Activated T-helper 2 cell treated with anti-CD3 and anti-CD28 coated beads, Interferon-gamma antibody, Interleukin-2, Interleukin-4, amounts not matched to agents 10 μg/mL and 5 μg/mL and 100 μg/mL, durations not matched to agents 14 hours and 24 hours and 36 hours (primary cell): ENCODE results near the gene APBA2. TPM values are rescaled to one million over a fixed set of nuclear protein-coding genes. Genes with fewer than 3 reads are reported as not detected.

Experiments used
- DNase-seq: peaks from one replicate; pipeline ENCODE4 v3.0.0; 2021; ENCODE audit warnings: low spot score
- H3K27ac Mint-ChIP-seq: one replicate; pipeline ENCODE4 v1.8.0; 2021; ENCODE audit warnings: mixed read lengths
- H3K27me3 Mint-ChIP-seq: one replicate; pipeline ENCODE4 v1.8.0; 2021; ENCODE audit warnings: low read depth, mixed read lengths
- H3K36me3 Mint-ChIP-seq: one replicate; pipeline ENCODE4 v1.8.0; 2021; ENCODE audit warnings: low read depth, mixed read lengths
- H3K4me1 Mint-ChIP-seq: one replicate; pipeline ENCODE4 v1.8.0; 2021; ENCODE audit warnings: low read depth, mixed read lengths
- H3K4me3 Mint-ChIP-seq: one replicate; pipeline ENCODE4 v1.8.0; 2021; ENCODE audit warnings: low read depth, mild to moderate bottlenecking, moderate library complexity, mixed read lengths
- H3K9me3 Mint-ChIP-seq: one replicate; pipeline ENCODE4 v1.8.0; 2021; ENCODE audit warnings: mixed read lengths
- intact Hi-C: fragments of 100-400 bp; cut with micrococcal nuclease; formaldehyde crosslinking; loops from one replicate; pipeline ENCODE4 v1.15.1; 2023
- total RNA-seq: library from RNA; stranded (reverse); gene quantifications from 2 replicates; pipeline ENCODE4 v1.2.3, GENCODE V29; 2022

The APBA2 gene
- total RNA-seq, 1 donor from 2014 or later, result 1.2 TPM

DNA sequence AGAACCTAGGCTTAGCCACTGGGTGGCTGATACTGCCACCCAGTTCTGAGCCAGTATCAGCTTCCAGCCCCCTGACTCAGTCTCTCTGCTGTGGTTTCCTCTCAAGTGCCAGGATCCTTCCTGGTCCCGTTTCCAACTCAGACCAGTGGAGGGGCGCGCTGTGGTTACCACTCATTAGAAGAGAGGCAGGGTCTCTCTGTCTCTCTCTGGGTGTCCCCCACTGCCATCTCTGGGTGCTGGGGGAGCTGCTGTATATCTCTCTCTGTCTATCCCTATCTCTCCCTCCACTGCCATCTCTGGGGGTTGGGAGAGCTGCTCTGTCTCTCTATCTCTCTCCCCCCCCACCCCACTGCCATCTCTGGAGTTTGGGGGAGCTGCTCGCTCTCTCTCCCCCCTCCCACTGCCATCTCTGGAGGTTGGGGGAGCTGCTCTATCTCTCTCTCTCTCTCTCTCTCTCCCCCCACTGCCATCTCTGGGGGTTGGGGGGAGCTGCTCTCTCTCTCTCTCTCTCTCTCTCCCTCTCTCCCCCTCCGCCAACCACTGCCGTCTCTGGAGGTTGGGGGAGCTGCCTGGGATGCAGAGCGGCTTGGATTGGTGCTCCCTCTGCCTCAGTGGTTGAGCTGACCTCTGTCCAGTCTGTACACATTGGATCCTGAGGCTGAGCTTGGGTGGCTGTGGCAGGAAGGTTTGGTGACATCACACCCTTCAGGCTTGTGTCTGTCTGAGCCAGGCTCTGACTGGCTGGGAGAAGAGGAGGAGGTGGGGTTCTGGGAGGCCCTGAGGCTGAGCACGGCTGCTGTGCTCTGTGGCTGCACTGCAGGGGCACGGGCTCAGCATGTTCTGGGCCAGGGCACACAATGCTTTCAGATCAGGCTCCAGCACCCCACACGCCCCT is 98.9 kb downstream of the APBA2 start:
- no peaks in the 10 kb centered on the region for H3K4me1 Mint-ChIP-seq

DNA sequence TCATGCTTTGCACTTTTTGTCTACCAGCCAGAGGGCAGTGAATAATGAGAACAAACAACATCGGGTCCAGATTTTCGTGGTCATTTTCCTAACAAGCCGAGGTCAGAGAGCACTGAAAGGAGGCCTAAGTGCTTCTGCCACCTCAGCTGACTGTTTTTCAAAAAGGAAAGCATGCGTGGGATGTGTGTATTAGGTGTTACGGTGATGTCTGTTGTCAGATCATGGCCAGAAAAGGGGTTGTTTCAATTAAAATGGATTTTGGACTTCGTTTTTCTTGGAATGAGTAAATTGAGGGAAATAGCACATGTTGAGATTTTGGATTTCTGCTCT is 99.5 kb downstream of the APBA2 start:
- Mint-ChIP-seq H3K36me3 (no peaks in the 10 kb centered on the region), H3K27me3 (no peaks in the 10 kb centered on the region), H3K9me3 (no peaks in the 10 kb centered on the region), H3K4me1 (no peaks in the 10 kb centered on the region), H3K4me3 (no peak overlapping the region), H3K27ac (no peak overlapping the region)
- intact Hi-C loops, result no loop called here
- DNase-seq, result no peak

More for the DNA sequence above, 98.9 kb downstream of the APBA2 start:
- no peaks in the 10 kb centered on the region for H3K36me3 Mint-ChIP-seq
- no peaks in the 10 kb centered on the region for H3K27me3 Mint-ChIP-seq
- intact Hi-C loops, result no loop called here
- no peak for DNase-seq
- H3K27ac Mint-ChIP-seq, result no peak overlapping the region
- no peak overlapping the region for H3K4me3 Mint-ChIP-seq
- H3K9me3 Mint-ChIP-seq, result no peaks in the 10 kb centered on the region

DNA sequence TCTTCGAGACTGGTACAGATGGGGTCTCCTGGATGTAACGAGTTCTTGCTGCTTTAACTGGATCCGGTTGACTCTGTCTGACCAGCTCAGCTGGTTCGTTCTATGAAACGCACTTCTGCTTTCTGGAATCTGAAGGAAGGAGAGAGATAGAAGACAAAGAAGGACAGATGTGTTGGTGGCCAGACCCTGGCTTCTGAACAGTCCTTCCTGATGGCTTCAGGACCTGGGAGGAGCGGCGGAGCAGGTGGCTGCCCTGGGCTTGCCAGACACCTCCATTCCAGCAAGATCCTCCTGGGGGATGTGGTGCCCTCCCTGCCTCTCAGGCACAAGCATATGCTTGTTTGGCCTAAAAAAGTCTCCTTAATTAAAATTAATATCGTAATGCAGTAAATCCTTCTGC is 99.9 kb downstream of the APBA2 start:
- Mint-ChIP-seq H3K36me3 (no peaks in the 10 kb centered on the region), H3K4me1 (no peaks in the 10 kb centered on the region), H3K27ac (no peak overlapping the region), H3K27me3 (no peaks in the 10 kb centered on the region), H3K4me3 (no peak overlapping the region), H3K9me3 (no peaks in the 10 kb centered on the region)
- no peak for DNase-seq
- intact Hi-C loops, result no loop called here

DNA sequence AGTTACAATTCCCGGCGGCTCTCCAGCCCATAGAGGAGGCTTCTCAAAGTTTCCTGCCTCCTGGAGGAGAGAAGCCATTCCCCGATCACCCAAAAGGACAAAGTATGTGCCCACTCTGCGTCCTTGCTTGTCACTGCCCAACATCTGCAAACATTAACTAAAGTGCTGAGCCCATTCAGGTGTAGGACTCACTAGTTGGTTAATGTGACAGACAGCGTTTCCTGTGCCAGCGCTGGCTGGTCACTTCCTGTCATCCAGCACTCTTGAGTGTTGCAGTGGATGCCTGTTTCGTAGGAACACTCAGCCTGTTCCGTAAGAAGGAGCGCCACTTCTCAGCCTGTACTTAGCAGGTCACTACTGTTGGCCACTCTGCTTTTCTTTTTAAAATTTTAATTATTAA is 100.3 kb downstream of the APBA2 start:
- DNase-seq, result no peak

DNA sequence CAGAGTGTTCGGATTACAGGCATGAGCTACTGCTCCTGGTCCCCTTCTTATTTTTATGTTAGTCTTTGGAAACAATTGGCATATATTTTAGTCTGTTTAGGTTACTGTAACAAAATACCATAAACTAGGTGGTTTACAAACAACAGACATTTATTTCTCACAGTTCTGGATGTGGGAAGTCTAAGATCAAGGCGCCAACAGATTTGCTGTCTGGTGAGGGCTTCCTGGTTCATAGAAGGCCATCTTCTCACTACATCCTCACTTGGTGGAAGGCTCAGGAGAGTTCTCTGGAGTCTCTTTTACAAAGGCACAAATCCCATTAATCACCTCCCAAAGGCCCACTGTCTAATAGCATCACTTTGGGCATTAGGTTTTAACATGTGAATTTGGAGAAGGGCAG is 101.0 kb downstream of the APBA2 start:
- no peak for DNase-seq
- no peak overlapping the region for H3K4me3 Mint-ChIP-seq
- no peaks in the 10 kb centered on the region for H3K4me1 Mint-ChIP-seq
- intact Hi-C loops, result no loop called here
- H3K9me3 Mint-ChIP-seq, result no peaks in the 10 kb centered on the region
- H3K27me3 Mint-ChIP-seq, result no peaks in the 10 kb centered on the region
- no peaks in the 10 kb centered on the region for H3K36me3 Mint-ChIP-seq
- no peak overlapping the region for H3K27ac Mint-ChIP-seq

More for the DNA sequence above, 100.3 kb downstream of the APBA2 start:
- intact Hi-C loops, result no loop called here
- H3K27me3 Mint-ChIP-seq, result no peaks in the 10 kb centered on the region
- no peaks in the 10 kb centered on the region for H3K4me1 Mint-ChIP-seq
- no peaks in the 10 kb centered on the region for H3K9me3 Mint-ChIP-seq
- no peaks in the 10 kb centered on the region for H3K36me3 Mint-ChIP-seq
- no peak overlapping the region for H3K27ac Mint-ChIP-seq
- no peak overlapping the region for H3K4me3 Mint-ChIP-seq

DNA sequence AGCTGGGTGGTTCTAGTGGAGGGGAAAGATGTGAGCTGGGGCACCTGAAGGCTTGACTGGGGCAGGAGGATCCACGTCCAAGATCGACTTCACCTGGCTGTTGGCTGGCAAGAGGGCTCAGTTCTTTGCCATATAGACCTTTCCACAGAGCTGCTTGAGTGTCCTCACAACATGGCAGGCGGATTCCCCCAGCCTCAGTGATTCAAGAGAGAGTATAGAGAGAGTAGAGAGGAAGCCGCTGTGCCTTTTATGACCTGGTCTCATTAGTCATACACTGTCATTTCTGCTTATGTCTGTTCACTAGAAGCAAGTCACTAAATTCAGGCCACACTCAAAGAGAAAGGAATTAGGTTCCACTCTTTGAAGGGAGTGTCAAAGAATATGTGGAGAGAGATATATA is 101.6 kb downstream of the APBA2 start:
- intact Hi-C loops, result no loop called here
- H3K36me3 Mint-ChIP-seq, result no peaks in the 10 kb centered on the region
- H3K27me3 Mint-ChIP-seq, result no peaks in the 10 kb centered on the region
- H3K4me3 Mint-ChIP-seq, result no peak overlapping the region
- no peaks in the 10 kb centered on the region for H3K9me3 Mint-ChIP-seq
- H3K4me1 Mint-ChIP-seq, result no peaks in the 10 kb centered on the region
- H3K27ac Mint-ChIP-seq, result no peak overlapping the region
- DNase-seq, result no peak

DNA sequence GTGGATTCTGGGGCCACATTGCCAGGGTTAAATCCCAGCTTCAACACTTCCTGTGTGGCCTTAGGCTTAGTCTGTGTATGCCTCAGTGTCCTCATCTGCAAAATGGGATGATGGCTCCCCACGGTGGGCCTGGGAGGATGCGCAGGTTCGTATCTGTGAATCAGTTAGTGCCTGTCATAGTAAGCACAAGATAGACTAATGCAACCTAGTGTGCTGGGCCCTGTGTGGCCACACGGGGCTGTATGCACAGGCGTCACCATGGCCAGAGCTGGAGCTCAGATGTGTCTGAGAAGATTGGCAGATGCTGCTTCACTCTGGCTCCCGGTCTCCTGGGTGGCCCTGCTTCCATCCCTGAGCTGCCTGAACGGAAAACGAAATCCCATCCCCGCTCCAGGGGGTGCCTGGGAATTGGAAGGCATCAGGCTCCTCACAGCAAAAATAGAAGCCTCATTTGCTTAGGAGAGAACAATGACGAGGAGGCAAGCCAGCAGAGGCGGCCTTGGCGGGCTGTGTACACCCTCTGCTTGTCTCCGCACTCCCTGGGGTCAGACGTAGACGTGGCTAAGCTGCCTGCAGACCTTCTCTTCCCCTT is 103.6 kb downstream of the APBA2 start:
- no peak for DNase-seq
- Mint-ChIP-seq H3K4me1 (peaks cover 5% of the 10 kb centered on the region), H3K27ac (no peak overlapping the region), H3K4me3 (no peak overlapping the region), H3K36me3 (no peaks in the 10 kb centered on the region), H3K27me3 (no peaks in the 10 kb centered on the region), H3K9me3 (no peaks in the 10 kb centered on the region)
- intact Hi-C loops, result no loop called here

DNA sequence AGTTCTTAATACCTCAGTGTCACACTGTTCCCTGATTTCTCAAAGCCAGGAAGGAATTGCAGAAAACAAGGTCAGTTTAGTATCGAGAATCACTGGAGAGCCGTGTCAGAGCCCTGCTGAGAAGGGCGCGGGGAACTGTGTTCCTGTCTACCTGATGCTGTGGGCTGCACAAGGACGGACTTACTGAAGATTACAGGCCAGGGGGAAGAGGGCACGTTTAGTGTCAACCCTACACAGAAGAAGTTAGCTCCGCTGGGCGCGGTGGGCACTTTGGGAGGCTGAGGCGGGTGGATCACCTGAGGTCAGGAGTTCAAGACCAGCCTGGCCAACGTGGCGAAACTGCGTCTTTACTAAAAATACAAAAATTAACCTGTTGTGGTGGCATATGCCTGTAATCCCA is 104.1 kb downstream of the APBA2 start:
- Mint-ChIP-seq H3K4me3 (no peak overlapping the region), H3K36me3 (no peaks in the 10 kb centered on the region), H3K9me3 (no peaks in the 10 kb centered on the region), H3K27me3 (no peaks in the 10 kb centered on the region), H3K27ac (no peak overlapping the region), H3K4me1 (peaks cover 5% of the 10 kb centered on the region)
- DNase-seq, result no peak
- intact Hi-C loops, result loop anchor here (5.0 to 10.0 kb wide), 2 partner anchors 57 to 105 kb away; no protein-coding TSS in a partner anchor

DNA sequence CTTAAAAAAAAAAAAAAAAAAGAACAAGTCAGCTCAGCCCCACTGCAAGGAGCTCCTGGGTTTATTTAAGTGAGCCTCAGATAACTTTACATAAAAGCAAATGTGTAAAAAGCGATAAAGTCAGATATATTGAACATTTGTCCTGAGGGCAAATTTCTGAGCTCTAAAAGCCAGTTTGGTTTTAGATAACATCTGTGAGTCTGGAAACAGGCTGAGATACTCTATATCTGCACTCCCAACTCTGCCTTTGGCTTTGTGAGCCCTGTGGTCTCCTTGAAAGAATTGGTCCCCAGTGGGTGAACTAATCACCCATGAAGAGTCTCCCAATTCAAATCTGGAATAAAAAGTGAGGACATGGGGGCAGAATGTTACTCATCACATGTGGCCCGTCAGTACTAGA is 104.6 kb downstream of the APBA2 start:
- no peaks in the 10 kb centered on the region for H3K36me3 Mint-ChIP-seq
- H3K4me3 Mint-ChIP-seq, result no peak overlapping the region
- H3K4me1 Mint-ChIP-seq, result peaks cover 5% of the 10 kb centered on the region
- no peak overlapping the region for H3K27ac Mint-ChIP-seq
- no peaks in the 10 kb centered on the region for H3K27me3 Mint-ChIP-seq
- DNase-seq, result no peak
- H3K9me3 Mint-ChIP-seq, result no peaks in the 10 kb centered on the region
- intact Hi-C loops, result loop anchor here (5.0 to 10.0 kb wide), 2 partner anchors 57 to 104 kb away; no protein-coding TSS in a partner anchor

DNA sequence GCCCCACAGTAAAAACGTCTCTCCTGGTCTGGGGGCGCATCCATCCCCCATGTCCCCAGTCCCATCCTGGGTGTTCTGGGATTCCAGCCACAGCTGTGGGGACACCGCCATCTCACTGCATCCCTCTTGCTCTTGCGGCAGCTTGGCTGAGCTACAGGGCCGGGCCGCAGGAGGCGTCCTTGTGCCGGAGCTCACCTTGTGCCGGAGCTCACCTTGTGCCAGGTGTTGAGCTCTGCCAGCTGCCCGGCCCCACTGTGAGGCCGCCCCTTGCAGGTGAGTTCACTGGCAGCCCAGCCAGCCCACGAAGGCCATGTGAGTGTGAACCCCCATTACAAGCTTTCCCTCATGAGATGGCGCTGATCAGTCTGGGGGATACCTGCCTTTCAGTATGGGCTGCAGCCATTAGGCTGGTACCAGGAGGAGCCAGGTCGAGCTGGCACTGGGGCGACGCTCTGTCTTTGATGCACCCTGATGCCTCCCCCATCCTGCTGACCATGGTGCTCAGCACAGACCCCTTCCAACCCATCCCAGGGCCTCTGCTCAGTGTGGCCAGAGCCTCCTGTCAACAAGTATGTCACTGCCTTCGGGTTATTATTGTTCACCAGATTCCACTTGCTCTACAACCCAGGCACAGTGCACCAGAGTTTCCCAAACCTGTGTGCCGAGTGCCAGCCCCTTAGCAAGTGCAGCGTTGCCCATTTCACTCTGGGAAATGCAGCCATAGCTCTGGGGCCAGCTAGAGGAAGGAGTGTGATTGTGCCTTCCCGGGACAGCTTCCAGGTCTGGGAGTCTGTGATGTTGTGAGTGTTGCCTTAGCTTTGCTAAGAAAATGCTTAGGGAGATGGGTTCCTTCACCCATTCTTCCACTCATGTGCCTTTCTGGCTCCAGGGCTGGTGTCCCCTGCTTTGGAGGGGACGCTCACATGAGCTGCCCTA is 105.7 kb downstream of the APBA2 start:
- H3K4me1 Mint-ChIP-seq, result peaks cover 5% of the 10 kb centered on the region

DNA sequence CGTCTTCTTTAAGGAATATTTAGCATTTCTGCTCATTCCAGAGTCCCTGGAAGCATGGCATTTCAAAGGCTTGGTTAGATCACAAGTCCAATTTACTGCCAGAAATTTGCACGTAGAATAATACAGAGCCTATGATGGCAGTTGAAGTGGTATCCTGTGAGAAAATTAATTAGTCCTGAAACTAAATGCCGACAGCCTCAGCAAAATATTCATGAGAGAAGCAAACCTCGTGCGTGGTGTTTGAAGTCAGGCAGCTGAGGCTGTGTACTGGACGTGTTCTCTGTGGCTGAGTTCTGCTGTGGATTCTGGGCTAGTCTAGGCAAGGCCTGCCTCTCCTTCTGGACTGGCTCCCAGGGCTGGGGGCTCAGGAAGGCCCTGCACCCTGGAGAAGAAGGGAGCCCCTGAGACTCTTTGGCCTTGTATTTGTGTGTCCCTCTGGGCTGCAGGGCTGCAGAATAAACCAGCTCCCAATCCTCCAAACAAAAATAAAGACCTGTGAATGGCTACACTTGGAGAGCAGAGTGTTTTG is 106.6 kb downstream of the APBA2 start:
- H3K9me3 Mint-ChIP-seq, result no peaks in the 10 kb centered on the region

More for the DNA sequence above, 105.7 kb downstream of the APBA2 start:
- intact Hi-C loops, result loop anchor here (5.0 to 10.0 kb wide), 2 partner anchors 56 to 103 kb away; no protein-coding TSS in a partner anchor
- Mint-ChIP-seq H3K27me3 (no peaks in the 10 kb centered on the region), H3K9me3 (no peaks in the 10 kb centered on the region), H3K27ac (no peak overlapping the region), H3K4me3 (no peak overlapping the region), H3K36me3 (no peaks in the 10 kb centered on the region)
- no peak for DNase-seq

DNA sequence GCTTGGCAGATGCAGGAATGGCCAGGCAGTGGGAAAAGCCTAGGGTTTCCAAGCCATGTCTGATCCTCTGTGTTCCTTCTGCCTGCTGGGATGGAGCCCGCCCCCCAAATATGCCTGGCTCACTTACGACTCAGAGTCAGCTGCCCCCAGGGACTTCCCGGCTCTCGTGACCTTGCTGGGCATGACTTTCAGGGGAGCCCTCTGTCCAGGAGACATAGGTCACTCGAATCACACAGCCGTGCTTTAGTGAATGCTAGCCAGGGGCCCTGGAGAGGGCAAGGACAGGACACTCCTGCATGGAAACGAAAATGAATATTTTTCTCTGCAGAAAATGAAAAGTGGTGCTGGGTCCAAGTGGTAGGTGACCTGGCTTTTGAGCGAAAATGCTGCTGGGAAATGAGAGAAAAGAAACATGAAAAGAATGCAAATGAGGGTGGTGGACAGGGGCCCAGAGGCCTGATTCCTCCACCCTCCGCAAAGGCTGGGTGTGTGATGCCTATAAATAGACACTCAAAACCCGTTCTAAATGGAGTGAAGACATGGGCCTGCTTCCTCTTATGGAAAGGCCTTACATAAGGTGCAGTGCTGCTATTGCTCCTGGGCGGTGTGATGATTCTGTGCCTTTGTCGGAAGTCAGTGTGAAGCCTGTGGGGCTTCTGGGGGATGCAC is 107.4 kb downstream of the APBA2 start:
- intact Hi-C loops, result loop anchor here (5.0 to 10.0 kb wide), 2 partner anchors 54 to 102 kb away; no protein-coding TSS in a partner anchor
- Mint-ChIP-seq H3K4me1 (peaks cover 5% of the 10 kb centered on the region), H3K27me3 (no peaks in the 10 kb centered on the region), H3K36me3 (no peaks in the 10 kb centered on the region), H3K4me3 (no peak overlapping the region), H3K9me3 (no peaks in the 10 kb centered on the region), H3K27ac (no peak overlapping the region)
- DNase-seq, result no peak

More for the DNA sequence above, 106.6 kb downstream of the APBA2 start:
- H3K36me3 Mint-ChIP-seq, result no peaks in the 10 kb centered on the region
- no peak for DNase-seq
- H3K27me3 Mint-ChIP-seq, result no peaks in the 10 kb centered on the region
- no peak overlapping the region for H3K4me3 Mint-ChIP-seq
- H3K4me1 Mint-ChIP-seq, result peaks cover 5% of the 10 kb centered on the region
- intact Hi-C loops, result loop anchor here (5.0 to 10.0 kb wide), 2 partner anchors 55 to 102 kb away; no protein-coding TSS in a partner anchor
- H3K27ac Mint-ChIP-seq, result no peak overlapping the region
